HG02763 (cell line): ENCODE data around the gene FAAP24.
"Not testable (repeated sequence)": the region's sequence is repeated elsewhere in the genome, so short reads cannot be mapped to it uniquely, and the experiment has no call there.

ENCODE experiments used
- ATAC-seq: cut with Tn5 transposase; IDR thresholded peaks from one replicate; pipeline ENCODE4 v1.9.1; 2021; ENCODE audit warnings: mild to moderate bottlenecking, moderate library complexity; ENCODE audit not compliant: unreplicated experiment

The FAAP24 gene

GRCh38 chr19:32971715-32972540 is at the start of gene FAAP24, which contains the start of gene CEP89:
Gene FAAP24 (plus strand): TSS chr19:32972242. CDS start chr19:32973197, 955 bp downstream.
Gene CEP89 (minus strand): TSS chr19:32971958. CDS start chr19:32971874, 84 bp downstream.
- ATAC-seq = peak; percentile 99

- no peak for ATAC-seq
Observed at GRCh38 chr19:32924200-32924599, 47.8 kb upstream of the FAAP24 start.

- no peak for ATAC-seq
Observed at GRCh38 chr19:32928806-32929205, 43.2 kb upstream of the FAAP24 start.

- no peak for ATAC-seq
Observed at GRCh38 chr19:32930567-32930966, 41.5 kb upstream of the FAAP24 start.

- ATAC-seq = no peak
Observed at GRCh38 chr19:32933571-32933970, 38.5 kb upstream of the FAAP24 start.

- ATAC-seq = no peak
Observed at GRCh38 chr19:32935629-32936028, 36.4 kb upstream of the FAAP24 start.

- ATAC-seq = no peak
Observed at GRCh38 chr19:32936065-32936464, 36.0 kb upstream of the FAAP24 start.

GRCh38 chr19:32941273-32941672 is 30.8 kb upstream of the FAAP24 start:
- ATAC-seq = not testable (repeated sequence)

- ATAC-seq = no peak
Observed at GRCh38 chr19:32945260-32945659, 26.8 kb upstream of the FAAP24 start.

- no peak for ATAC-seq
Observed at GRCh38 chr19:32966750-32967149, 5.3 kb upstream of the FAAP24 start.

- no peak for ATAC-seq
Observed at GRCh38 chr19:32969549-32969948, 2.5 kb upstream of the FAAP24 start.

- no peak for ATAC-seq
Observed at GRCh38 chr19:32971012-32971595, 938 bp upstream of the FAAP24 start.

- ATAC-seq = no peak
Observed at GRCh38 chr19:32976223-32976805, 4.3 kb downstream of the FAAP24 start.

- no peak for ATAC-seq
Observed at GRCh38 chr19:32977280-32977679, 5.2 kb downstream of the FAAP24 start.

GRCh38 chr19:32977813-32978212 is 5.8 kb downstream of the FAAP24 start:
- not testable (repeated sequence) for ATAC-seq

GRCh38 chr19:32979807-32980206 is 7.8 kb downstream of the FAAP24 start:
- not testable (repeated sequence) for ATAC-seq

GRCh38 chr19:32982488-32982887 is 10.4 kb downstream of the FAAP24 start:
- not testable (repeated sequence) for ATAC-seq

- not testable (repeated sequence) for ATAC-seq
Observed at GRCh38 chr19:32988254-32988653, 16.2 kb downstream of the FAAP24 start.

GRCh38 chr19:32988724-32989123 is 16.7 kb downstream of the FAAP24 start:
- ATAC-seq = no peak

- ATAC-seq = not testable (repeated sequence)
Observed at GRCh38 chr19:32995966-32996365, 23.9 kb downstream of the FAAP24 start.

- not testable (repeated sequence) for ATAC-seq
Observed at GRCh38 chr19:32997061-32997464, 25.0 kb downstream of the FAAP24 start.
